ENCODE results near the gene HDAC11.
A peak's percentile ranks its signal among the peaks of the same experiment; 100 is the strongest.
"Not testable (repeated sequence)": the region's sequence is repeated elsewhere in the genome, so short reads cannot be mapped to it uniquely, and the experiment has no call there.

Gene HDAC11, protein sequence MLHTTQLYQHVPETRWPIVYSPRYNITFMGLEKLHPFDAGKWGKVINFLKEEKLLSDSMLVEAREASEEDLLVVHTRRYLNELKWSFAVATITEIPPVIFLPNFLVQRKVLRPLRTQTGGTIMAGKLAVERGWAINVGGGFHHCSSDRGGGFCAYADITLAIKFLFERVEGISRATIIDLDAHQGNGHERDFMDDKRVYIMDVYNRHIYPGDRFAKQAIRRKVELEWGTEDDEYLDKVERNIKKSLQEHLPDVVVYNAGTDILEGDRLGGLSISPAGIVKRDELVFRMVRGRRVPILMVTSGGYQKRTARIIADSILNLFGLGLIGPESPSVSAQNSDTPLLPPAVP

DNA sequence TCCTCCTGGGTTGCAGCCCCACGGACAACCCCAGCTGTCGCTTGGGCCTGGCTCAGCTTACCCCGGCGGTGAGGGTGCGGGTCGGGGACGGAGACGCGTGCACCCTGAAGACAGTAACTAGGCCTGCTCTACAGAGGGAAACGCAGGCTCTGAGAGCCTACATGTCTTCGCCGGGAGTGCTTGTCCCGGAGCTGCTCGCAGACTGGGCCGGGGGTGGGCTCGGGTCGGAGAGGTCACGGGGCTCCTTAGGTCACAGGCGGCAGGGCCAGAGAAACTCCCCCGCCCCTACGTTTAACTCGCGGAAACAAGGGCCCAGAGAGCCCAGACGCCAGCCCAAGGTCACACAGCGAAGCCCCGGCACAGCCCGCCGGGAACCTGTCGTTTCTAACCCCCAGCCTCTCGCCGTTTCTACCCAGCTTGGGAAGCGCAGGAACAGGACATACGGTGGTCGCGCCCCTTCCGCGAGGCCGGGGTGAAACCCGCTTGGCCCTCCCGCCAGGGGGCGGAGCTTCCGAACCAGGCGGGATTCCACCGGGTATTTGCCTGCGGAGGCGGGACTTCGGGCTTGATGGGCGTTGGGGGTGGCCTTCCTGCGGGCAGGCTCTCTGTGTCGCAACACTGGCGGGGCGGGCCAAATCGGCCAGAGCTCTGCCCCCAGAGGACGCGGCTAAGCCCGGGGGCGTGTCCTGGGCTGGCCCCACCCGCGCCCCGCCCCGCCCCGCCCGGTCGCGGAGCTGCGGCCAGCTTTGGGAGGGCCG lies at the start of gene HDAC11:
TSS of gene HDAC11 (plus strand) at position 725 of the 758 bp plus-strand sequence. CDS start 42 bp downstream, outside the sequence.
- DNase-seq (ENCODE audit: low read depth in 2 of 2, low spot score in 1 of 2) = peak; percentile 87 to 95

DNA sequence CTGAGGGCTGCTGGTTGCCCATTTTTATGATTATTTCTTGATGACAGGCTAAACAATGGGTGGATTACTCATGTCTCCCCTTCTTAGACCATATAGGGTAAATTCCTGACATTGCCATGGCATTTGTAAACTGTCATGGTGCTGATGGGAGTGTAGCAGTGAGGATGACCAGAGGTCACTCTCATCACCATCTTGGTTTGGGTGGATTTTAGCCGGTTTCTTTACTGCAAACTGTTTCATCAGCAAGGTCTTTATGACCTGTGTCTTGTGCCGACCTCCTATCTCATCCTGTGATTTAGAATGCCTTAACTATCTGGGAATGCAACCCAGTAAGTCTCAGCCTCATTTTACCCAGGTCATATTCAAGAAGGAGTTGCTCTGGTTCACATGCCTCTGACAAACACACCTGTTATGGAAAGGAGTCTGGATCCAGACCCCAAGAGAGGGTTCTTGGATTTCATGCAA lies 49.7 kb upstream of the HDAC11 start:
- DNase-seq (ENCODE audit: low read depth in 2 of 2, low spot score in 1 of 2) = not testable (repeated sequence)

DNA sequence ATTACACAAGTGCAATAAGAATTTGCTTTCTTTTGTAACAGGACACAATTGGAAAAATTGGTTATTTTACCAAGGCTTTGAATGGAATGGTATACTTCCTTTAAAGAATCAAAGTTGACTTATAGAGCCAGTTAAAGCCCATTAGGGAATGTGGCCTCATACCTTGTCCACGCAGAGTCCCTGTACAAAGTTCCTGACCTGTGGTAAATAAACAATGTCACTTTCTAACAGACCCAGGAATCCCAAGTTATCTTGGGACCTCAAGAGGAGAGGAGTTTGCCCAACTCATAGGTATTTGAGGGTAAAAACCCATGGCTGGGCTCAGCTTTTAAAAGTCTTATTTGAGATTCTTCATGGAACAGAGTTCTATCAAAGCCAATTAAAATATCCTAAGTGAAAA lies 48.0 kb upstream of the HDAC11 start:
- no peak for DNase-seq (ENCODE audit: low read depth in 2 of 2, low spot score in 1 of 2)

GRCh38 chr3:13433912-13434311 lies 46.2 kb upstream of the HDAC11 start:
- no peak for DNase-seq (ENCODE audit: low read depth in 2 of 2, low spot score in 1 of 2)

- not testable (repeated sequence) for DNase-seq (ENCODE audit: low read depth in 2 of 2, low spot score in 1 of 2)
Observed at GRCh38 chr3:13436213-13436612, 43.9 kb upstream of the HDAC11 start.

- no peak for DNase-seq (ENCODE audit: low read depth in 2 of 2, low spot score in 1 of 2)
Observed at GRCh38 chr3:13440204-13440817, 39.8 kb upstream of the HDAC11 start.

DNA sequence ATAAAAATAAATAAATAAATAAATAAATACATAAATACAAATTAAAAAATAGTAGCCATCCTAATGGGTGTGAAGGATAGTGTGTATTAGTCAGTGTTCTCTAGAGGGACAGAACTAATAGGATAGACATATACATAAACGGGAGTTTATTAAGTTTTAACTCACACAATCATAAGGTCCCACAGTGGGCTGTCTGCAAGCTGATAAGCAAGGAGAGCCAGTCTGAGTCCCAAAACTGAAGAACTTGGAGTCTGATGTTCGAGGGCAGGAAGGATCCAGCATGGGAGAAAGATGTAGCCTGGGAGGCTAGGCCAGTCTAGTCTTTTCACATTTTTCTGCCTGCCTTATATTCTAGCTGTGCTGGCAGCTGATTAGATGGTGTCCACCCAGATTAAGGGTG lies 37.2 kb upstream of the HDAC11 start:
- not testable (repeated sequence) for DNase-seq (ENCODE audit: low read depth in 2 of 2, low spot score in 1 of 2)

DNA sequence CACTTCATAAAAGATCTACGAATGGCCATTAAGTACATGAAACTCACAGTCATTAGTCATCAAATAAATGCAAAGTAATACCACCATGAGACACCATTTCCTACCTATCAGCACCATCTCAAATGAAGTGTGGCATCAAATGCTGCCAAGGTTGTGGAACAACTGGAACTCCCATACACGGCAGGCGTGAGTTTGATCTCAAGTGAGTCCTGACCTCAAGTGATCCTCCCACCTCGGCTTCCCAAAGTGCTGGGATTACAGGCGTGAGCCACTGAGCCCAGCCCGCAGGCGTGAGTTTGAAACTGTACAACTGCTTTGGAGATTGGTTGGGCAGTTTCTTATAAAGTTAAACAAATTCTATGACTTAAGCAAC lies 28.8 kb upstream of the HDAC11 start:
- DNase-seq (ENCODE audit: low read depth in 2 of 2, low spot score in 1 of 2) = no peak

GRCh38 chr3:13452490-13453335 lies 27.4 kb upstream of the HDAC11 start:
- no peak for DNase-seq (ENCODE audit: low read depth in 2 of 2, low spot score in 1 of 2)

DNA sequence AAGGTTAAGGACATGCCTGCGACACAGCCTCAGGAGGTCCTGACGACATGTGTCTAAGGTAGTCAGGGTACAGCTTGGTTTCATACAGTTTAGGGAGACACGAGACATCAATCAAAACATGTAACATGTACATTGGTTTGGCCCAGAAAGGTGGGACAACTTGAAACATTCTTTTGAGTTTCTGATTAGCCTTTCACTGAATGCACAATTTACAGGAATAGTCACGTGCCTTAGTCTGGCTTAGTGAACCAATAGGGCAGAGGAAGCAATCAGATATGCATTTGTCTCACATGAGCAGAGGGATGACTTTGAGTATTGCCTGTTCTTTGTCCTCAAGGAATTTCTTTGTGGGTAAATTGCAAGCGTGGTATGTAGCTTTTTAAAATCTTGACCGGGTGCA lies 24.5 kb upstream of the HDAC11 start:
- DNase-seq (ENCODE audit: low read depth in 2 of 2, low spot score in 1 of 2) = no peak

DNA sequence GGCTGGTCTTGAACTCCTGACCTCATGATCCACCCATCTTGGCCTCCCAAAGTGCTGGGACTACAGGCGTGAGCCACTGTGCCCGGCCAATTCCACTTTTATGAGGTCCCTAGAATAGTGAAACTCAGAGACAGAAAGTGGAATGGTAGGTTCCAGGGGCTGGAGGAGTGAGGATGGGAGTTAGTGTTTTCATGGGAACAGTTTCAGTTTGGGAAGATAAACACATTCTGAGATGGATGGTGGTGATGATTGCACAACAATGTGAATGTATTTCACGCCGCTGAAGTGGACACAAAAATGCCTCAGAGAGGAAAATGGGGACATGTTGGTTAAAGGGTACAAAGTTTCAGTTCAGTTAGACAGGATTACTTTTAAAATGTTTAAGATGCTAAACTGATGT lies 22.5 kb upstream of the HDAC11 start:
- DNase-seq (ENCODE audit: low read depth in 2 of 2, low spot score in 1 of 2) = no peak

- no peak for DNase-seq (ENCODE audit: low read depth in 2 of 2, low spot score in 1 of 2)
Observed at GRCh38 chr3:13459605-13460340, 20.3 kb upstream of the HDAC11 start.

DNA sequence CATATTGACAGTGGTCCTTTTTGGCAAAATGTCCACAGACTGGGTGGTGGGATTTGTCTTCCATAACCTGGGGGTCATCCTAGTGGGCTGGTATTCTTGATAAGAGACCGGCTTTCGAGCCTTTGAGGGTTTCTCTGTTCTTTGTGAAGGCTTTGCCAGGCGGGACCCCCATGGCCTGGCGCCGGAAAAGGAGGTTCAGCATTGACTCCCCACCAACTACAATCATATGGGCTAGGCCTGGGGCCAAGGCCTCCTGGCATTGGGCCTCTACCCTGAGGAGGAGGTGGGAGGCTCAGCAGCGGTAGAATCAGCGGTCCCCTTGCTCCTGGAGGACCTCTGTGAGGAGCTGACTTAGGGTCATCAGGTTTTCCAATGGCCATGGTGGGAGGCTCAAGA lies 19.8 kb upstream of the HDAC11 start:
- DNase-seq (ENCODE audit: low read depth in 2 of 2, low spot score in 1 of 2) = no peak

- peak in 1 of 2 donors; percentile 52 for DNase-seq (ENCODE audit: low read depth in 2 of 2, low spot score in 1 of 2)
Observed at GRCh38 chr3:13461169-13462124, 18.7 kb upstream of the HDAC11 start.

- DNase-seq (ENCODE audit: low read depth in 2 of 2, low spot score in 1 of 2) = no peak
Observed at GRCh38 chr3:13462125-13462629, 17.9 kb upstream of the HDAC11 start.

- DNase-seq (ENCODE audit: low read depth in 2 of 2, low spot score in 1 of 2) = no peak
Observed at GRCh38 chr3:13462822-13463221, 17.3 kb upstream of the HDAC11 start.

DNA sequence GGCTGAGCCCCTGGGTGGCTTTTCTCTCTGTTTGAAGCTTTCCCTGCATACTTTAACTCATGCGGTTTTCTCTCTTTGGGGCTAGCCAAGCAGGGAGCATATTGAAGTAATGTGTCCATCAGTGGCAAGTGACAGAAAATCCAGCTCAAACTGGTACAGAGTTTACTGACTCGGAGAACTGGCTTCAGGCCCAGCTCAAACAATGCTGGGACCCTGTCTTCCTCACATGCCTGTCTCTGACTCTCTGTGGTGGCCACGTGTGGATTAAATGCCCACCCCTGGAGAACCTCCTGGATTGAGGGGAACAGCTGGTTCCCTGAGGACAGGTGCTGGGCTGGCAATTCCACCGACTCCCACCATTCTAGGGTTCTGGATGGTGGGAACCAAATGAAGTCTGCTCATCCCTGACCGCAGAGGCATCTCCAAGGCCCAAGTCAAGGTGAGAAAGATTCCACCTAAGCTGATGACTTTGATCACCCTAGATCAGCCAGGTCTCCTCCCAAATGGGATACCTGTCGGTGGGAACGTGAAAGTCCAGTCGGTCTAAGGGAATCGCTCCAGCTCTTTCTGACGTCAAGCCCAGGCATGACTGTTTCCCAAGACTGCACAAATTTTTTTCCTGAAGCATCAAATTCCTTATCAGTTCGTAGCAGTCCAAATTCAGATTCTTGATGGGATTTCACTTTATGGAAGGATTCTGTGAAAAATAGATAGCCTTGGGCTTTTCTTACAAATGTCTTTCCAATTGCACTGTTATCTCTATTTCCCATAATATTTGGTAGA lies 16.3 kb upstream of the HDAC11 start:
- DNase-seq (ENCODE audit: low read depth in 2 of 2, low spot score in 1 of 2) = no peak

GRCh38 chr3:13465236-13465873 lies 14.8 kb upstream of the HDAC11 start:
- DNase-seq (ENCODE audit: low read depth in 2 of 2, low spot score in 1 of 2) = no peak

Data from stimulated activated CD8-positive, alpha-beta memory T cell treated with anti-CD3 and anti-CD28 coated beads, Interleukin-4, amount 100 ng/mL, for 4 hours (primary cell).